SU-DHL-6 (cell line): ENCODE measurements around the gene SPIB.

Source experiments
- H2AFZ ChIP-seq: fragments of 200-600 bp; sonication (generic); 2 replicates; pipeline ENCODE4 v1.6.1; 2014; ENCODE audit warnings: low read depth, mild to moderate bottlenecking, moderate library complexity, mixed read lengths, antibody characterized with exemption, low read length; ENCODE audit not compliant: severe bottlenecking
- H3F3A ChIP-seq: fragments of 200-600 bp; shearing (Covaris generic); 2 replicates; pipeline ENCODE4 v1.6.0; 2016; ENCODE audit warnings: antibody characterized with exemption, mild to moderate bottlenecking; ENCODE audit not compliant: insufficient read depth
- H3K27ac ChIP-seq: fragments of 200-600 bp; sonication (generic); 2 replicates; pipeline ENCODE4 v1.5.1; 2016; ENCODE audit warnings: low read depth, mild to moderate bottlenecking, low read length, moderate library complexity, mixed read lengths
- H3K27me3 ChIP-seq: fragments of 200-600 bp; sonication (generic), shearing (Covaris generic); 2 replicates; pipeline ENCODE4 v1.6.0; 2014; ENCODE audit warnings: mild to moderate bottlenecking, low read length
- H3K36me3 ChIP-seq: fragments of 200-600 bp; sonication (generic); 2 replicates; pipeline ENCODE4 v1.6.1; 2014; ENCODE audit warnings: mild to moderate bottlenecking, low read length, mixed read lengths
- H3K4me2 ChIP-seq: fragments of 300-600, 200-600 bp; shearing (Covaris generic), sonication (generic); 2 replicates; pipeline ENCODE4 v1.6.0; 2014; ENCODE audit warnings: low read length, low read depth, mild to moderate bottlenecking; ENCODE audit not compliant: poor library complexity, severe bottlenecking
- H3K4me3 ChIP-seq: fragments of 200-600 bp; sonication (generic); 2 replicates; pipeline ENCODE4 v1.5.1; 2014; ENCODE audit warnings: antibody characterized with exemption, low read length, mild to moderate bottlenecking, mixed read lengths; ENCODE audit not compliant: insufficient read depth, poor library complexity, severe bottlenecking
- H3K79me2 ChIP-seq: fragments of 200-600 bp; sonication (generic); 2 replicates; pipeline ENCODE4 v1.6.1; 2014; ENCODE audit warnings: mild to moderate bottlenecking, low read length, moderate library complexity; ENCODE audit not compliant: insufficient read depth
- H3K9ac ChIP-seq: fragments of 200-600 bp; sonication (generic); 2 replicates; pipeline ENCODE4 v1.7.0; 2014; ENCODE audit warnings: mild to moderate bottlenecking, low read length
- H3K9me2 ChIP-seq: fragments of 200-600 bp; sonication (generic); replicated peaks from 2 replicates; pipeline ENCODE4 v1.6.1; 2014; ENCODE audit warnings: low read length; ENCODE audit not compliant: insufficient read depth
- H3K9me3 ChIP-seq: fragments of 200-600 bp; sonication (generic); 2 replicates; pipeline ENCODE4 v1.6.1; 2014; ENCODE audit warnings: low read length, mixed read lengths; ENCODE audit not compliant: insufficient read depth
- H4K20me1 ChIP-seq: fragments of 200-600 bp; sonication (generic); 2 replicates; pipeline ENCODE4 v1.6.1; 2014; ENCODE audit warnings: low read depth, mild to moderate bottlenecking, antibody characterized with exemption, low read length, moderate library complexity, mixed read lengths
- EZH2phosphoT487 ChIP-seq: fragments of 200-600 bp; sonication (generic), shearing (Covaris generic); conservative IDR thresholded peaks from 2 replicates; pipeline ENCODE4 v1.6.1; 2018; ENCODE audit warnings: mild to moderate bottlenecking, antibody characterized with exemption, low read length, moderate library complexity, mixed read lengths
- TF ChIP-seq, protein P1 (sequence below): fragments of 200-600 bp; sonication (generic); IDR thresholded peaks from one replicate; pipeline ENCODE4 v1.5.1; 2017; ENCODE audit warnings: antibody characterized with exemption, mild to moderate bottlenecking, low read length, moderate library complexity; ENCODE audit not compliant: insufficient read depth, poor library complexity, severe bottlenecking

Gene SPIB

DNA sequence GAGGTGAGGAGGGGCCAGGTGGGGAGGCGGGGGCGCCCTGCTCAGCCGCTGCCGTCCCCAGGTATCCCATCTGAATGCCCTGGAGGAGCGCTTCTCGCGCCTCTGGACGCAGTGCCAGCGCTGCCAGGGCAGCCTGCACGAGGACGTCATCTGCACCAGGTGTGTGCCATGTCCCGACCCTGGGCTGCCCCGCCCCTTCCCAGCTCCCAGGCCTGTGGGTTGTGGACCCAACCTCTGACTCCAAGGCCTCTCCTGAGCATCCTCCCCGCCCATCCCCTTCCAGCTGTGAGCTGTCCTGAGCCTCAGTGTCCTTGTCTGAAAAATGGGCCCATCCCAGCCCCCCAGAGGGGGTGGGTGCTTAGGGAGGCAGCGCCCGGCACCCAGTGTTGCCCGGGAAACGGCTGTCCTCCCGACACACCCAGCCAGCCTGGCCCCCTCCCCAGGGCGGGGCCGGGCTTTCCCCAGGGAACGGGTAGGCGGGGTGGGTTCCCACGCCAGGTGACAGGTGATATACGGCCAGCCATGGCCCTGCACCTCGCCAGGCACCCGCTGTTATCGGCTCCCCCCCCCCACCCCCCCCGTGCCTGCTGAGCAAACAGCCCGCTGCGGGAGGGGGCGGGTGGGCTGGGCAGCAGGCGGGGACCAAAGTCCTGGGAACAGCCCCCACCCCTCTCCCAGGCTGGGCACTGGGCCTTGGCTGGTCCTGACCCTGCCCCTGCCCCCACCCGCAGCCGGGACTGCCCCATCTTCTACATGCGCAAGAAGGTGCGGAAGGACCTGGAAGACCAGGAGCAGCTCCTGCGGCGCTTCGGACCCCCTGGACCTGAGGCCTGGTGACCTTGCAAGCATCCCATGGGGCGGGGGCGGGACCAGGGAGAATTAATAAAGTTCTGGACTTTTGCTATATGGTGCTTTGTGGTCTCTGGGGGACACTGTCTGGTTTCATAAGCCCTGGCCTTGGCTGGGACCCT, 1.3 kb upstream of the SPIB start:
- Histone ChIP-seq H3K9ac (peak overlapping the region; percentile 83), H4K20me1 (peaks cover 3% of the 10 kb centered on the region; the same call in 1 of the 2 replicates), H3F3A (peaks cover 61% of the 10 kb centered on the region), H3K4me3 (peak overlapping the region; percentile 60), H3K9me2 (no peaks in the 10 kb centered on the region), H3K4me2 (peak overlapping the region; percentile 96), H2AFZ (no peak overlapping the region), H3K36me3 (peaks cover 9% of the 10 kb centered on the region; the same call in 1 of the 2 replicates), H3K79me2 (peaks cover 31% of the 10 kb centered on the region), H3K27ac (peak overlapping the region; percentile 100), H3K9me3 (no peaks in the 10 kb centered on the region), H3K27me3 (no peaks in the 10 kb centered on the region)
- TF ChIP-seq EZH2phosphoT487, result no peak

DNA sequence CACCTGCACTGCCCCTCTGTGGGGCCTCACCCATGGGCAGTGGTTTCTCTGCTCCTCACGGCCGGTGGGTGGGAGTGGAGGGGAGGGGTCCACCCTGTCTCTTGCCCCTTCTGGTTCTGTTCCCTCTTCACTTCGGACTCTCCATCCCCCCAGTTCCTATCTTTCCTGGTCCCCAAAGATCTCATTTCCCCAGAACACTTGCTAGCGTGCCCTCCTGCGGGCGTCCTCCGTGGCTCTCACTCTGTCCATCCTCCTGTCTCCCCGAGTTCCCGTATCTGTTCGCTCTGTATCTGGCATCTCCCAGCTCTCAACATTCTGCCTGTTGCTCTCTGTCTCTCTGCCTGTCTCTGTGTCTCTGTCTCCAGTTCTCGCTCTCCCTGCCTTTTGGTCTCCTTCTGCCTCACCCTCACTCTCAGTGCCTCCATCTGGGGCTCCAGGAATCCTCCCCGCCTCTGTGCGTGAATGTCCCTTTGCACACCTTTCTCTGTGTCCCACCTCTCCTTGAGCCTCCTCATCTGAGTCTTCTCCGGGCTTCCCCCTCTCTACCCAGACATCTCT, 363 bp downstream of the SPIB start:
- H4K20me1 ChIP-seq, result peaks cover 3% of the 10 kb centered on the region; the same call in 1 of the 2 replicates
- peaks cover 31% of the 10 kb centered on the region for H3K79me2 ChIP-seq
- no peaks in the 10 kb centered on the region for H3K27me3 ChIP-seq
- H3K9me3 ChIP-seq, result no peaks in the 10 kb centered on the region
- no peak overlapping the region for H2AFZ ChIP-seq
- peaks cover 15% of the 10 kb centered on the region for H3K36me3 ChIP-seq
- H3K9ac ChIP-seq, result peak overlapping the region; percentile 83
- peak overlapping the region; percentile 60 for H3K4me3 ChIP-seq
- TF ChIP-seq, protein P1, sequence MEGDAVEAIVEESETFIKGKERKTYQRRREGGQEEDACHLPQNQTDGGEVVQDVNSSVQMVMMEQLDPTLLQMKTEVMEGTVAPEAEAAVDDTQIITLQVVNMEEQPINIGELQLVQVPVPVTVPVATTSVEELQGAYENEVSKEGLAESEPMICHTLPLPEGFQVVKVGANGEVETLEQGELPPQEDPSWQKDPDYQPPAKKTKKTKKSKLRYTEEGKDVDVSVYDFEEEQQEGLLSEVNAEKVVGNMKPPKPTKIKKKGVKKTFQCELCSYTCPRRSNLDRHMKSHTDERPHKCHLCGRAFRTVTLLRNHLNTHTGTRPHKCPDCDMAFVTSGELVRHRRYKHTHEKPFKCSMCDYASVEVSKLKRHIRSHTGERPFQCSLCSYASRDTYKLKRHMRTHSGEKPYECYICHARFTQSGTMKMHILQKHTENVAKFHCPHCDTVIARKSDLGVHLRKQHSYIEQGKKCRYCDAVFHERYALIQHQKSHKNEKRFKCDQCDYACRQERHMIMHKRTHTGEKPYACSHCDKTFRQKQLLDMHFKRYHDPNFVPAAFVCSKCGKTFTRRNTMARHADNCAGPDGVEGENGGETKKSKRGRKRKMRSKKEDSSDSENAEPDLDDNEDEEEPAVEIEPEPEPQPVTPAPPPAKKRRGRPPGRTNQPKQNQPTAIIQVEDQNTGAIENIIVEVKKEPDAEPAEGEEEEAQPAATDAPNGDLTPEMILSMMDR, result no peak
- TF ChIP-seq EZH2phosphoT487, result no peak
- peak overlapping the region; percentile 96 for H3K4me2 ChIP-seq
- H3K9me2 ChIP-seq, result no peaks in the 10 kb centered on the region
- peaks cover 65% of the 10 kb centered on the region for H3F3A ChIP-seq
- H3K27ac ChIP-seq, result peak overlapping the region; percentile 100

DNA sequence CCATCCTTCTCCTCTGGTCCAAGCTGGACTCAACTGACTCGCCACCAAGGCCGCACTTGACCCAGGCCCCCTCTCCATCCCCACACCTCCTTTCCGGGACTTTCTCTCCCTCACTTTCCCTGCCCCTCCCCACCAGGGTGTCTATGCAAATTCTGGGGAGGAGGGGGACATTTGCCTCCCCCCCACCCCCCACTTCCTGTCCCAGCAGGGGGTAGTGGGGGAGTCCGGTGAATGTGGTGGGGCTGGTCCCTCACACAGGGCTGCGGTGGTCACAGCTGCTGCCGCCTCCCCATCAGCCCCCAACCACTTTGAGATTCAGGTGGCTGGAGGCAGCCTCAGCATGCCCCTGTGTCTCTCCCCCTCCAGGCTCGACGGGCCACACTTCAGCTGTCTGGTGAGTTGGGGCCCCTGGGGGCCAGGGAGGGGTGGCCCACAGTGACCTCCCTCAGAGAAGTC, 870 bp downstream of the SPIB start:
- Histone ChIP-seq H4K20me1 (peaks cover 3% of the 10 kb centered on the region; the same call in 1 of the 2 replicates), H3K9me3 (no peaks in the 10 kb centered on the region), H3K27ac (peak overlapping the region; percentile 100), H3K4me3 (peak overlapping the region; percentile 60), H3K27me3 (no peaks in the 10 kb centered on the region), H2AFZ (no peak overlapping the region), H3K4me2 (peak overlapping the region; percentile 96), H3F3A (peaks cover 60% of the 10 kb centered on the region), H3K9ac (peak overlapping the region; percentile 83), H3K79me2 (peaks cover 31% of the 10 kb centered on the region), H3K36me3 (peaks cover 15% of the 10 kb centered on the region), H3K9me2 (no peaks in the 10 kb centered on the region)
- TF ChIP-seq, protein P1, result no peak
- TF ChIP-seq EZH2phosphoT487, result no peak
